Endothelial cell of umbilical vein (primary cell): ENCODE measurements around the gene SLC1A4. TPM values are rescaled to one million over a fixed set of nuclear protein-coding genes. Genes with fewer than 3 reads are reported as not detected.

Source experiments
- BruUV-seq: library from RNA; stranded (reverse); fragments of 400-500 nt; replicated peaks from 2 replicates; lab custom pipeline; 2021; lab: Mats Ljungman, UMichigan
- CTCF ChIA-PET: fragments of 300-600, 350-600 bp; sonication (Branson Sonifier 250); formaldehyde crosslinking; loops from one replicate; lab custom pipeline; 2021; ENCODE audit warnings: antibody characterized with exemption, inconsistent platforms; lab: Charles Lee
- POLR2A ChIA-PET: fragments of 300-600, 350-600 bp; sonication (Branson Sonifier 250); formaldehyde crosslinking; loops from one replicate; lab custom pipeline; 2021; ENCODE audit warnings: antibody characterized with exemption, inconsistent platforms; lab: Charles Lee
- DNase-seq: peaks from one replicate; pipeline ENCODE4 v3.0.0-alpha.2; 2011; ENCODE audit warnings: low read depth, low spot score
- FAIRE-seq: peaks from 2 replicates; lab custom pipeline; 2011; peaks lifted over from hg19 to GRCh38; lab: Jason Lieb, UNC
- H2AFZ ChIP-seq: 2 replicates; pipeline ENCODE4 v1.6.0; 2012; ENCODE audit warnings: low read depth, low read length, control low read depth, inconsistent platforms
- H3K27ac ChIP-seq: 2 replicates; pipeline ENCODE4 v1.5.1; 2011; ENCODE audit warnings: low read depth, mild to moderate bottlenecking, control low read depth, low read length, moderate library complexity; ENCODE audit not compliant: insufficient read depth
- H3K27me3 ChIP-seq, 2 experiments: 2 replicates each; pipeline versions ENCODE4 v1.6.0 to v1.6.1; 2011; ENCODE audit warnings: low read length in 2 of 2, mixed read lengths in 1 of 2; ENCODE audit not compliant: control insufficient read depth in 2 of 2, insufficient read depth in 2 of 2
- H3K36me3 ChIP-seq, 2 experiments: 2 replicates in 1 of 2; 3 replicates in 1 of 2; pipeline ENCODE4 v1.5.1; 2011; ENCODE audit warnings: low read length in 2 of 2, mild to moderate bottlenecking in 1 of 2, moderate library complexity in 1 of 2; ENCODE audit not compliant: control insufficient read depth in 2 of 2, insufficient read depth in 2 of 2; ENCODE audit errors: extremely low read depth in 1 of 2
- H3K4me1 ChIP-seq: 3 replicates; pipeline ENCODE4 v1.5.1; 2011; ENCODE audit warnings: mild to moderate bottlenecking, low read length; ENCODE audit not compliant: control insufficient read depth, insufficient read depth; ENCODE audit errors: extremely low read depth
- H3K4me2 ChIP-seq: 2 replicates; pipeline ENCODE4 v1.6.1; 2011; ENCODE audit warnings: low read length, control low read depth, mixed read lengths; ENCODE audit not compliant: insufficient read depth
- H3K4me3 ChIP-seq, 3 experiments: fragments of 200-600 bp in 1 of 3; sonication (generic), shearing (Covaris generic) in 1 of 3; replicated peaks in 1 of 3; 2 replicates each; pipeline ENCODE4 v1.5.1; 2011 to 2016; ENCODE audit warnings: control low read depth in 3 of 3, low read length in 3 of 3, mild to moderate bottlenecking in 2 of 3, inconsistent platforms in 1 of 3, low read depth in 1 of 3, moderate library complexity in 1 of 3; ENCODE audit not compliant: insufficient read depth in 1 of 3
- H3K79me2 ChIP-seq: 2 replicates; pipeline ENCODE4 v1.6.0; 2012; ENCODE audit warnings: low read length, inconsistent platforms; ENCODE audit not compliant: control insufficient read depth, insufficient read depth
- H3K9ac ChIP-seq: replicated peaks from 2 replicates; pipeline ENCODE3; 2011; ENCODE audit warnings: low read length, control low read depth; ENCODE audit not compliant: insufficient read depth; ENCODE audit errors: extremely low read depth
- H3K9me1 ChIP-seq: replicated peaks from 3 replicates; pipeline ENCODE4 v1.6.0; 2011; ENCODE audit warnings: mild to moderate bottlenecking, low read length; ENCODE audit not compliant: control insufficient read depth, insufficient read depth; ENCODE audit errors: extremely low read depth
- H3K9me3 ChIP-seq: replicated peaks from 2 replicates; pipeline ENCODE4 v1.5.1; 2012; ENCODE audit warnings: low read length, inconsistent platforms; ENCODE audit not compliant: control insufficient read depth, insufficient read depth
- H4K20me1 ChIP-seq: replicated peaks from 2 replicates; pipeline ENCODE3; 2011; ENCODE audit warnings: mild to moderate bottlenecking, low read length; ENCODE audit not compliant: control insufficient read depth, insufficient read depth; ENCODE audit errors: extremely low read depth
- CTCF ChIP-seq, 2 donors: IDR thresholded peaks; 1 replicate in 1 of 2; 2 replicates in 1 of 2; pipeline ENCODE4 v1.5.1; 2011; ENCODE audit warnings: low read length in 2 of 2, mild to moderate bottlenecking in 2 of 2, moderate library complexity in 2 of 2, control low read depth in 1 of 2, inconsistent platforms in 1 of 2, low read depth in 1 of 2; ENCODE audit not compliant: insufficient read depth in 1 of 2; ENCODE audit errors: extremely low read depth in 1 of 2
- EZH2 ChIP-seq: IDR thresholded peaks from 2 replicates; pipeline ENCODE4 v1.6.1; 2012; ENCODE audit warnings: borderline replicate concordance, low read depth, mild to moderate bottlenecking, moderate library complexity, low read length, inconsistent platforms; ENCODE audit not compliant: severe bottlenecking
- FOS ChIP-seq: IDR thresholded peaks from 2 replicates; pipeline ENCODE4 v1.6.1; 2011; ENCODE audit warnings: mild to moderate bottlenecking, low read length, moderate library complexity, borderline replicate concordance; ENCODE audit not compliant: insufficient read depth
- JUN ChIP-seq: IDR thresholded peaks from 2 replicates; pipeline ENCODE4 v1.6.1; 2011; ENCODE audit warnings: borderline replicate concordance, low read depth; ENCODE audit not compliant: insufficient read length, insufficient read depth
- MAX ChIP-seq: IDR thresholded peaks from 2 replicates; pipeline ENCODE4 v1.6.1; 2011; ENCODE audit not compliant: insufficient read depth, insufficient read length
- MYC ChIP-seq: IDR thresholded peaks from one replicate; pipeline ENCODE4 v1.6.1; 2011; ENCODE audit warnings: mild to moderate bottlenecking, low read depth, low read length
- POLR2A ChIP-seq: IDR thresholded peaks from 2 replicates; pipeline ENCODE4 v1.6.1; 2012; ENCODE audit warnings: low read depth, mild to moderate bottlenecking, control low read depth, low read length
- dilution Hi-C: fragments of 300-500 bp; cut with MboI; formaldehyde crosslinking; loops from one replicate; pipeline ENCODE4 v1.15.0; 2019; ENCODE audit warnings: low sequenced_read_pairs; ENCODE audit not compliant: extremely low pct_ligation_motif_present
- intact Hi-C: fragments of 100-400 bp; cut with micrococcal nuclease; formaldehyde crosslinking; loops from one replicate; pipeline ENCODE4 v1.10.0; 2022
- polyA plus RNA-seq, 4 experiments: library from polyadenylated mRNA; depleted of rRNA in 3 of 4; stranded (reverse) in 3 of 4; unstranded in 1 of 4; fragments of >200 nt; gene quantifications; 2 replicates each; pipeline versions ENCODE4 v1.2.1 to v1.2.3, GENCODE V29; 2011 to 2012; ENCODE audit warnings: missing spikeins in 1 of 4
- total RNA-seq: library from RNA; stranded (reverse); gene quantifications from 2 replicates; pipeline ENCODE4 v1.2.3, GENCODE V29; 2021

Gene SLC1A4
- total and polyA plus RNA-seq, 2 donors (not counting 3 experiments of a cell fraction or from before 2014, with no cell fraction given), result 9.9 to 13.9 TPM

GRCh38 chr2:64942693-64943092, 46.5 kb upstream of the SLC1A4 start:
- Histone ChIP-seq H2AFZ (no peak overlapping the region), H3K27ac (no peak overlapping the region), H3K79me2 (no peaks in the 10 kb centered on the region), H3K4me3 (no peak overlapping the region), H3K27me3 (peaks cover 14 to 20% of the 10 kb centered on the region in 2 experiments), H3K36me3 (no peaks in the 10 kb centered on the region), H3K4me1 (no peaks in the 10 kb centered on the region), H3K9me3 (no peaks in the 10 kb centered on the region), H3K4me2 (no peak overlapping the region), H4K20me1 (no peaks in the 10 kb centered on the region), H3K9me1 (no peaks in the 10 kb centered on the region), H3K9ac (no peak overlapping the region)
- ChIA-PET POLR2A (no interaction called here), CTCF (interaction anchor here (1.2 to 1.3 kb wide), 2 partner anchors 11 to 25 kb away, joined by 4 read pairs; no protein-coding TSS in a partner anchor)
- BruUV-seq, result no TSS peak
- DNase-seq (no peak), FAIRE-seq (no peak)
- dilution Hi-C loops, result no loop called here
- TF ChIP-seq EZH2, result no peak
- TF ChIP-seq JUN, result no peak
- no peak for TF ChIP-seq MAX
- no peak for TF ChIP-seq CTCF (IDR thresholded peaks at IDR 0.05; ENCODE audit: extremely low read depth in 1 of 2, insufficient read depth in 1 of 2, low read depth in 1 of 2, low read length in 2 of 2)
- no peak for TF ChIP-seq FOS
- no peak for TF ChIP-seq MYC
- TF ChIP-seq POLR2A, result no peak
- intact Hi-C loops, result no loop called here
